ENCODE data around the gene OR2F1. TPM values are rescaled to one million over a fixed set of nuclear protein-coding genes. Genes with fewer than 3 reads are reported as not detected.

The OR2F1 gene
- total and polyA plus RNA-seq, 2 donors (not counting 1 experiment from before 2014, with no cell fraction given) = not detected

Other genes starting within 250 kb of the OR2F1 start
- gene CTAGE6, start 197.1 kb upstream of the OR2F1 start, total RNA-seq = 0.17 and 0.26 TPM in 2 replicates
- gene CTAGE6, start 197.1 kb upstream of the OR2F1 start, polyA plus RNA-seq = not detected in 2 replicates
- gene TCAF1, start 52.7 kb upstream of the OR2F1 start, total RNA-seq = 46.5 and 65.6 TPM in 2 replicates
- gene TCAF1, start 52.7 kb upstream of the OR2F1 start, polyA plus RNA-seq = 52.5 and 61.2 TPM in 2 replicates
- not detected in 2 replicates for gene OR2F2, start 19.6 kb upstream of the OR2F1 start, total RNA-seq
- gene OR2F2, start 19.6 kb upstream of the OR2F1 start, polyA plus RNA-seq = not detected in 2 replicates
- not detected in 2 replicates for gene OR6B1, start 45.5 kb downstream of the OR2F1 start, total RNA-seq
- gene OR6B1, start 45.5 kb downstream of the OR2F1 start, polyA plus RNA-seq = not detected in 2 replicates
- not detected in 2 replicates for gene OR2A5, start 94.1 kb downstream of the OR2F1 start, total RNA-seq
- not detected in 2 replicates for gene OR2A5, start 94.1 kb downstream of the OR2F1 start, polyA plus RNA-seq
- not detected in 2 replicates for gene OR2A25, start 115.0 kb downstream of the OR2F1 start, total RNA-seq
- not detected in 2 replicates for gene OR2A25, start 115.0 kb downstream of the OR2F1 start, polyA plus RNA-seq
- not detected in 2 replicates for gene OR2A12, start 131.4 kb downstream of the OR2F1 start, total RNA-seq
- gene OR2A12, start 131.4 kb downstream of the OR2F1 start, polyA plus RNA-seq = not detected in 2 replicates
- not detected in 2 replicates for gene OR2A2, start 154.7 kb downstream of the OR2F1 start, total RNA-seq
- gene OR2A2, start 154.7 kb downstream of the OR2F1 start, polyA plus RNA-seq = not detected in 2 replicates
- not detected in 2 replicates for gene OR2A14, start 168.3 kb downstream of the OR2F1 start, total RNA-seq
- gene OR2A14, start 168.3 kb downstream of the OR2F1 start, polyA plus RNA-seq = not detected in 2 replicates
- gene CTAGE4, start 228.6 kb downstream of the OR2F1 start, total RNA-seq = 0.17 and 1.0 TPM in 2 replicates
- gene CTAGE4, start 228.6 kb downstream of the OR2F1 start, polyA plus RNA-seq = 0.58 TPM in 1 of 2 replicates, not detected in the other
- gene ARHGEF35, start 241.0 kb downstream of the OR2F1 start, total RNA-seq = 0.51 and 5.4 TPM in 2 replicates
- gene ARHGEF35, start 241.0 kb downstream of the OR2F1 start, polyA plus RNA-seq = 1.1 and 1.9 TPM in 2 replicates

Measured in fibroblast of lung (primary cell).